SK-N-SH (cell line): ENCODE results near the gene ARHGAP29. TPM values are rescaled to one million over a fixed set of nuclear protein-coding genes. Genes with fewer than 3 reads are reported as not detected.

ENCODE experiments used
- CTCF ChIA-PET: fragments of 300-600, 350-600 bp; formaldehyde crosslinking; extraction: SDS; loops from one replicate; lab custom pipeline; 2021; lab: Yijun Ruan, JAX
- POLR2A ChIA-PET: fragments of 350-600 bp; sonication (Branson Sonifier 250); formaldehyde crosslinking; extraction: SDS; loops from one replicate; lab custom pipeline; 2020; ENCODE audit warnings: antibody characterized with exemption, inconsistent platforms; lab: Yijun Ruan, JAX
- DNase-seq: peaks from one replicate; pipeline ENCODE4 v3.0.0; 2012
- H2AFZ ChIP-seq: fragments of 200-600 bp; sonication (generic); 2 replicates; pipeline ENCODE4 v1.8.1; 2016; ENCODE audit warnings: antibody characterized with exemption, mild to moderate bottlenecking, low read depth
- H3F3A ChIP-seq: fragments of 200-600 bp; sonication (generic); replicated peaks from 2 replicates; pipeline ENCODE3; 2016; ENCODE audit warnings: antibody characterized with exemption, mild to moderate bottlenecking; ENCODE audit not compliant: insufficient read depth
- H3K27ac ChIP-seq, 2 experiments: fragments of 200-500 bp in 1 of 2; fragments of 200-600 bp in 1 of 2; sonication (Bioruptor generic) in 1 of 2; sonication (generic), shearing (Covaris generic) in 1 of 2; 2 replicates each; pipeline versions ENCODE4 v1.5.1 to v1.6.1; 2014 to 2016; ENCODE audit warnings: low read depth in 2 of 2, inconsistent platforms in 1 of 2, low read length in 1 of 2, mild to moderate bottlenecking in 1 of 2, mixed read lengths in 1 of 2
- H3K27me3 ChIP-seq: fragments of 200-600 bp; sonication (generic), shearing (Covaris generic); 2 replicates; pipeline ENCODE4 v1.6.1; 2016; ENCODE audit warnings: mixed run types; ENCODE audit not compliant: insufficient read depth
- H3K36me3 ChIP-seq, 2 experiments: fragments of 200-500 bp in 1 of 2; fragments of 200-600 bp in 1 of 2; sonication (Bioruptor generic) in 1 of 2; sonication (generic) in 1 of 2; replicated peaks in 1 of 2; 2 replicates each; pipeline versions ENCODE3 to v1.5.1; 2014 to 2016; ENCODE audit warnings: low read length in 1 of 2, mild to moderate bottlenecking in 1 of 2; ENCODE audit not compliant: insufficient read depth in 2 of 2, control insufficient read depth in 1 of 2
- H3K4me1 ChIP-seq, 2 experiments: fragments of 200-500 bp in 1 of 2; fragments of 200-600 bp in 1 of 2; sonication (Bioruptor generic) in 1 of 2; sonication (generic), shearing (Covaris generic) in 1 of 2; 2 replicates each; pipeline versions ENCODE4 v1.5.1 to v1.6.1; 2014 to 2016; ENCODE audit warnings: low read depth in 1 of 2, low read length in 1 of 2, mixed run types in 1 of 2; ENCODE audit not compliant: insufficient read depth in 2 of 2, control insufficient read depth in 1 of 2
- H3K4me2 ChIP-seq: fragments of 200-600 bp; sonication (generic), shearing (Covaris generic); 2 replicates; pipeline ENCODE4 v1.6.1; 2017; ENCODE audit warnings: mixed run types
- H3K4me3 ChIP-seq, 2 experiments: fragments of 200-500 bp in 1 of 2; fragments of 200-600 bp in 1 of 2; sonication (Bioruptor generic) in 1 of 2; sonication (generic), shearing (Covaris generic) in 1 of 2; 2 replicates each; pipeline versions ENCODE4 v1.5.1 to v1.8.1; 2014 to 2016; ENCODE audit warnings: low read depth in 2 of 2, inconsistent platforms in 1 of 2, low read length in 1 of 2, mild to moderate bottlenecking in 1 of 2, mixed read lengths in 1 of 2, moderate library complexity in 1 of 2
- H3K79me2 ChIP-seq: fragments of 200-600 bp; sonication (generic); 2 replicates; pipeline ENCODE4 v1.8.1; 2017; ENCODE audit warnings: mild to moderate bottlenecking; ENCODE audit not compliant: insufficient read depth
- H3K9ac ChIP-seq: fragments of 200-600 bp; sonication (generic); 2 replicates; pipeline ENCODE4 v1.6.1; 2017; ENCODE audit warnings: mixed run types
- H3K9me2 ChIP-seq: fragments of 200-600 bp; sonication (generic); 2 replicates; pipeline ENCODE4 v1.6.1; 2017; ENCODE audit warnings: mixed run types
- H3K9me3 ChIP-seq: fragments of 200-600 bp; sonication (generic); 2 replicates; pipeline ENCODE4 v1.6.1; 2017; ENCODE audit warnings: mixed run types, mild to moderate bottlenecking, moderate library complexity
- H4K20me1 ChIP-seq: fragments of 200-600 bp; sonication (generic); 2 replicates; pipeline ENCODE4 v1.6.1; 2017; ENCODE audit warnings: mild to moderate bottlenecking, mixed run types; ENCODE audit not compliant: insufficient read depth
- EP300 ChIP-seq, 2 experiments: IDR thresholded peaks; 2 replicates each; pipeline versions ENCODE4 v1.4.0 to v1.6.1; 2012; ENCODE audit warnings: borderline replicate concordance in 1 of 2, low read depth in 1 of 2, low read length in 1 of 2
- EZH2phosphoT487 ChIP-seq: fragments of 200-600 bp; sonication (generic); IDR thresholded peaks from 2 replicates; pipeline ENCODE4 v1.6.1; 2017; ENCODE audit warnings: low read depth, mixed run types, mild to moderate bottlenecking, antibody characterized with exemption, moderate library complexity, borderline replicate concordance
- POLR2AphosphoS5 ChIP-seq: IDR thresholded peaks from 2 replicates; pipeline ENCODE4 v1.6.1; 2012; ENCODE audit warnings: low read depth, low read length
- RXRA ChIP-seq: IDR thresholded peaks from 2 replicates; pipeline ENCODE4 v1.4.0; 2012; ENCODE audit warnings: low read depth, mild to moderate bottlenecking, borderline replicate concordance
- SMC3 ChIP-seq: IDR thresholded peaks from 2 replicates; pipeline ENCODE4 v1.6.1; 2012; ENCODE audit warnings: low read depth, low read length, improper control_type of control experiment
- TEAD4 ChIP-seq: IDR thresholded peaks from 2 replicates; pipeline ENCODE4 v1.4.0; 2012; ENCODE audit warnings: mild to moderate bottlenecking, borderline replicate concordance; ENCODE audit not compliant: insufficient read depth
- YY1 ChIP-seq: IDR thresholded peaks from 2 replicates; pipeline ENCODE4 v1.4.0; 2012; ENCODE audit warnings: low read depth, mild to moderate bottlenecking
- polyA plus RNA-seq, 3 experiments: library from polyadenylated mRNA; depleted of rRNA; stranded (reverse); fragments of >200 nt; gene quantifications; 2 replicates each; pipeline ENCODE4 v1.2.3, GENCODE V29; 2012
- TF ChIP-seq, protein P1 (sequence below): IDR thresholded peaks from 2 replicates; pipeline ENCODE4 v1.6.1; 2012; ENCODE audit warnings: mild to moderate bottlenecking, low read depth, low read length, moderate library complexity
- TF ChIP-seq, protein P2 (sequence below): IDR thresholded peaks from 2 replicates; pipeline ENCODE4; 2012
- TF ChIP-seq, protein P3 (sequence below): IDR thresholded peaks from 2 replicates; pipeline ENCODE4 v1.4.0; 2012; ENCODE audit warnings: low read depth, borderline replicate concordance
- TF ChIP-seq, protein P4 (sequence below): fragments of 200-600 bp; sonication (generic); IDR thresholded peaks from 2 replicates; pipeline ENCODE4 v1.6.1; 2017; ENCODE audit warnings: antibody characterized with exemption, mild to moderate bottlenecking, moderate library complexity

ARHGAP29 gene
- polyA plus RNA-seq, 1 of the 3 experiments (the other 2 are of a cell fraction): 20.1 TPM

DNA sequence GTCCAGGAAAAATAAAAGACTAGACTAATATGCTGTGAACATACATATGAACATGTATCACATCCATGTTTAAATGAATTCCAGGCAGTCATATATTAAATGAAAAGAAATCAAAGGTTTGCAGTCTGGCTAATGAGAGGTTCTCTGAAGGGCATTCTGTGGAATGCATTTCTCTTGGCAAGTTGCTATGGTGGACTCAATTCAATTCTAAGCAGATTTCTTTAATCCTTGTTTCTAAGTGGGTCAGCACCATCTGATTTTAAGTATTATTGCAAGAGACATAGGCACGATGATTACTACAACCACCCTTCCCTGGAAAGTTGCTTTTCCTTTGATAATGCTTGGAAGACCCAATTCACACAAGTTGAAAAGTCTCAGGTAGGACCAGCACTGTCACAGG is 92.5 kb downstream of the ARHGAP29 start (continued):
- TF ChIP-seq, protein P1, sequence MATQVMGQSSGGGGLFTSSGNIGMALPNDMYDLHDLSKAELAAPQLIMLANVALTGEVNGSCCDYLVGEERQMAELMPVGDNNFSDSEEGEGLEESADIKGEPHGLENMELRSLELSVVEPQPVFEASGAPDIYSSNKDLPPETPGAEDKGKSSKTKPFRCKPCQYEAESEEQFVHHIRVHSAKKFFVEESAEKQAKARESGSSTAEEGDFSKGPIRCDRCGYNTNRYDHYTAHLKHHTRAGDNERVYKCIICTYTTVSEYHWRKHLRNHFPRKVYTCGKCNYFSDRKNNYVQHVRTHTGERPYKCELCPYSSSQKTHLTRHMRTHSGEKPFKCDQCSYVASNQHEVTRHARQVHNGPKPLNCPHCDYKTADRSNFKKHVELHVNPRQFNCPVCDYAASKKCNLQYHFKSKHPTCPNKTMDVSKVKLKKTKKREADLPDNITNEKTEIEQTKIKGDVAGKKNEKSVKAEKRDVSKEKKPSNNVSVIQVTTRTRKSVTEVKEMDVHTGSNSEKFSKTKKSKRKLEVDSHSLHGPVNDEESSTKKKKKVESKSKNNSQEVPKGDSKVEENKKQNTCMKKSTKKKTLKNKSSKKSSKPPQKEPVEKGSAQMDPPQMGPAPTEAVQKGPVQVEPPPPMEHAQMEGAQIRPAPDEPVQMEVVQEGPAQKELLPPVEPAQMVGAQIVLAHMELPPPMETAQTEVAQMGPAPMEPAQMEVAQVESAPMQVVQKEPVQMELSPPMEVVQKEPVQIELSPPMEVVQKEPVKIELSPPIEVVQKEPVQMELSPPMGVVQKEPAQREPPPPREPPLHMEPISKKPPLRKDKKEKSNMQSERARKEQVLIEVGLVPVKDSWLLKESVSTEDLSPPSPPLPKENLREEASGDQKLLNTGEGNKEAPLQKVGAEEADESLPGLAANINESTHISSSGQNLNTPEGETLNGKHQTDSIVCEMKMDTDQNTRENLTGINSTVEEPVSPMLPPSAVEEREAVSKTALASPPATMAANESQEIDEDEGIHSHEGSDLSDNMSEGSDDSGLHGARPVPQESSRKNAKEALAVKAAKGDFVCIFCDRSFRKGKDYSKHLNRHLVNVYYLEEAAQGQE: no peak
- TF ChIP-seq, all 33 proteins: peak for 0

DNA sequence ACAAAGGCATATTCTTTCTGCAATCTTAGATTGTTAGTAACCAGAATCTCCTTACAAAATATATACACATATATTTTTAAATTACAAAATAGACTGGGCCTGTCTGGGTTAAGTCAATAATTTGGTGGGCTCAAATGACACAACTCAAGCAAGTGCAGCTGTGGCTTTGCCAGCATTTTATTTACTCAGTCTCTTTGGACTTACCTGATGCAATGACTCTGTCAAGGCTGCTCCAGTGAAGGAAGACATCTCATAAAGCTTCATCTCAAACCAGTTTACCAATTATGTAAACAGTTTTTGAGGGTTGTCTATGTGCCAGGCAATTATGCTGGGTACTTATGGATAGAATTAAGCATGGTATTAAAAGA is 93.6 kb downstream of the ARHGAP29 start:
- no peaks in the 10 kb centered on the region for H3K36me3 ChIP-seq

More for the DNA sequence above, 93.6 kb downstream of the ARHGAP29 start:
- Histone ChIP-seq H3K27ac (no peak overlapping the region), H3K9me3 (no peaks in the 10 kb centered on the region), H3F3A (no peaks in the 10 kb centered on the region), H3K4me1 (peaks cover 0 to 5% of the 10 kb centered on the region in 2 experiments; a peak in 1 of 4 replicates), H2AFZ (no peak overlapping the region), H3K9ac (no peak overlapping the region), H3K27me3 (no peaks in the 10 kb centered on the region), H3K4me3 (no peak overlapping the region), H3K79me2 (no peaks in the 10 kb centered on the region), H3K9me2 (no peaks in the 10 kb centered on the region), H4K20me1 (no peaks in the 10 kb centered on the region), H3K4me2 (no peak overlapping the region)
- TF ChIP-seq POLR2AphosphoS5: no peak
- TF ChIP-seq, protein P2, sequence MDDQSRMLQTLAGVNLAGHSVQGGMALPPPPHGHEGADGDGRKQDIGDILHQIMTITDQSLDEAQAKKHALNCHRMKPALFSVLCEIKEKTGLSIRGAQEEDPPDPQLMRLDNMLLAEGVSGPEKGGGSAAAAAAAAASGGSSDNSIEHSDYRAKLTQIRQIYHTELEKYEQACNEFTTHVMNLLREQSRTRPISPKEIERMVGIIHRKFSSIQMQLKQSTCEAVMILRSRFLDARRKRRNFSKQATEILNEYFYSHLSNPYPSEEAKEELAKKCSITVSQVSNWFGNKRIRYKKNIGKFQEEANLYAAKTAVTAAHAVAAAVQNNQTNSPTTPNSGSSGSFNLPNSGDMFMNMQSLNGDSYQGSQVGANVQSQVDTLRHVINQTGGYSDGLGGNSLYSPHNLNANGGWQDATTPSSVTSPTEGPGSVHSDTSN: no peak
- TF ChIP-seq SMC3: no peak
- no peak for TF ChIP-seq EP300 (IDR thresholded peaks at IDR 0.05; ENCODE audit: borderline replicate concordance in 1 of 2, low read depth in 1 of 2, low read length in 1 of 2)
- TF ChIP-seq EZH2phosphoT487: no peak
- no peak for TF ChIP-seq TEAD4
- no peak for TF ChIP-seq RXRA
- TF ChIP-seq, protein P3, sequence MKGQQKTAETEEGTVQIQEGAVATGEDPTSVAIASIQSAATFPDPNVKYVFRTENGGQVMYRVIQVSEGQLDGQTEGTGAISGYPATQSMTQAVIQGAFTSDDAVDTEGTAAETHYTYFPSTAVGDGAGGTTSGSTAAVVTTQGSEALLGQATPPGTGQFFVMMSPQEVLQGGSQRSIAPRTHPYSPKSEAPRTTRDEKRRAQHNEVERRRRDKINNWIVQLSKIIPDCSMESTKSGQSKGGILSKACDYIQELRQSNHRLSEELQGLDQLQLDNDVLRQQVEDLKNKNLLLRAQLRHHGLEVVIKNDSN: no peak
- TF ChIP-seq, protein P4, sequence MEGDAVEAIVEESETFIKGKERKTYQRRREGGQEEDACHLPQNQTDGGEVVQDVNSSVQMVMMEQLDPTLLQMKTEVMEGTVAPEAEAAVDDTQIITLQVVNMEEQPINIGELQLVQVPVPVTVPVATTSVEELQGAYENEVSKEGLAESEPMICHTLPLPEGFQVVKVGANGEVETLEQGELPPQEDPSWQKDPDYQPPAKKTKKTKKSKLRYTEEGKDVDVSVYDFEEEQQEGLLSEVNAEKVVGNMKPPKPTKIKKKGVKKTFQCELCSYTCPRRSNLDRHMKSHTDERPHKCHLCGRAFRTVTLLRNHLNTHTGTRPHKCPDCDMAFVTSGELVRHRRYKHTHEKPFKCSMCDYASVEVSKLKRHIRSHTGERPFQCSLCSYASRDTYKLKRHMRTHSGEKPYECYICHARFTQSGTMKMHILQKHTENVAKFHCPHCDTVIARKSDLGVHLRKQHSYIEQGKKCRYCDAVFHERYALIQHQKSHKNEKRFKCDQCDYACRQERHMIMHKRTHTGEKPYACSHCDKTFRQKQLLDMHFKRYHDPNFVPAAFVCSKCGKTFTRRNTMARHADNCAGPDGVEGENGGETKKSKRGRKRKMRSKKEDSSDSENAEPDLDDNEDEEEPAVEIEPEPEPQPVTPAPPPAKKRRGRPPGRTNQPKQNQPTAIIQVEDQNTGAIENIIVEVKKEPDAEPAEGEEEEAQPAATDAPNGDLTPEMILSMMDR: no peak
- no peak for TF ChIP-seq YY1
- CTCF ChIA-PET: interaction anchor here (1.2 kb wide), 1 partner anchor 192 kb away, joined by 5 read pairs; no protein-coding TSS in a partner anchor
- POLR2A ChIA-PET: no interaction called here
- no peak for DNase-seq
